Thyroid gland (tissue), 4 donors: Measurements from ENCODE around the gene EYS.

Source experiments
- CTCF ChIP-seq, 6 experiments: fragments of 200-600 bp in 3 of 6; fragments of 450-650 bp in 3 of 6; sonication (generic) in 3 of 6; IDR thresholded peaks; one replicate each; pipeline ENCODE4 v1.5.1; 2016 to 2019; ENCODE audit warnings: antibody characterized with exemption in 6 of 6, mild to moderate bottlenecking in 2 of 6, inconsistent platforms in 1 of 6, moderate library complexity in 1 of 6
- POLR2A ChIP-seq, 2 donors: fragments of 450-650 bp; IDR thresholded peaks; one replicate each; pipeline ENCODE4 v1.6.1; 2017; ENCODE audit warnings: antibody characterized with exemption in 2 of 2, mild to moderate bottlenecking in 2 of 2, moderate library complexity in 1 of 2

GRCh38 chr6:65000815-65001214, 706.2 kb downstream of the EYS start:
- TF ChIP-seq CTCF (IDR thresholded peaks at IDR 0.05) (no peak), POLR2A (IDR thresholded peaks at IDR 0.05) (no peak)
